Motor neuron (in vitro differentiated cells): ENCODE data around the gene SLC22A1. TPM values are rescaled to one million over a fixed set of nuclear protein-coding genes. Genes with fewer than 3 reads are reported as not detected.
"Not testable (repeated sequence)": the region's sequence is repeated elsewhere in the genome, so short reads cannot be mapped to it uniquely, and the experiment has no call there.

Experiments
- ATAC-seq, 8 experiments: fragments of 200-7000 bp; cut with Tn5 transposase; replicated peaks in 6 of 8; 2 replicates each; pipeline ENCODE4 v1.8.0; 2021; ENCODE audit warnings: mild to moderate bottlenecking in 8 of 8, moderate library complexity in 8 of 8
- H3K27ac ChIP-seq, 2 donors: fragments of 250-450 bp; sonication (Bioruptor Pico); 2 replicates each; pipeline ENCODE4 v1.9.0; 2021; ENCODE audit warnings: antibody characterized with exemption in 2 of 2, mild to moderate bottlenecking in 2 of 2, moderate library complexity in 1 of 2
- H3K4me1 ChIP-seq, 2 donors: fragments of 250-450 bp; sonication (Bioruptor Pico); replicated peaks in 1 of 2; 2 replicates each; pipeline ENCODE4 v1.6.1; 2021; ENCODE audit warnings: antibody characterized with exemption in 2 of 2, mild to moderate bottlenecking in 2 of 2, moderate library complexity in 1 of 2
- H3K4me3 ChIP-seq, 5 donors: fragments of 250-450 bp; sonication (Bioruptor Pico); 2 replicates each; pipeline ENCODE4 v1.9.0; 2021; ENCODE audit warnings: antibody characterized with exemption in 5 of 5, mild to moderate bottlenecking in 5 of 5, moderate library complexity in 4 of 5
- WGBS, 10 experiments: fragments of 450-650 bp; shearing (Covaris generic); methylation state at CpG; one replicate each; pipeline ENCODE4 v1.0.0; 2022; 5-methylcytosine and 5-hydroxymethylcytosine counted together
- in situ Hi-C, 9 experiments: fragments of 400-800 bp; cut with MboI; loops; one replicate each; pipeline ENCODE4 v1.15.0; 2021; ENCODE audit warnings: low sequenced_read_pairs in 9 of 9, low pct_unique_long_range_greater_than_20kb in 2 of 9; ENCODE audit not compliant: unreplicated experiment in 9 of 9
- total RNA-seq, 8 experiments: library from RNA; unstranded; fragments of 300-600 nt; gene quantifications; 2 replicates each; pipeline versions ENCODE4 v1.2.3 to v1.2.4, GENCODE V29; 2022

Gene SLC22A1
- total RNA-seq, 8 experiments from 2014 or later, result 0.11 to 5.1 (median 1.1) TPM; not detected in 1

DNA sequence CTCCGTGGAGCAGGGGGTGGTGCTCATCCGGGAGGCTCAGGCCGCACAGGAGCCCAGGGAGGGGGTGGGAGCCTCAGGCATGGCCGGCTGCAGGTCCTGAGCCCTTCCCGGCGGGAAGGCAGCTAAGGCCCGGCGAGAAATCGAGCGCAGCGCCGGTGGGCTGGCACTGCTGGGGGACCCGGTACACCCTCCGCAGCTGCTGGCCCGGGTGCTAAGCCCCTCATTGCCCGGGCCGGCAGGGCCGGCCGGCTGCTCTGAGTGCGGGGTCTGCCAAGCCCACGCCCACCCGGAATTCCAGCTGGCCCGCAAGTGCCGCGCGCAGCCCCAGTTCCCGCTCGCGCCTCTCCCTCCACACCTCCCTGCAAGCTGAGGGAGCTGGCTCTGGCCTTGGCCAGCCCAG is 7.1 kb upstream of the SLC22A1 start:
- not testable (repeated sequence) for H3K4me3 ChIP-seq, H3K27ac ChIP-seq, H3K4me1 ChIP-seq, ATAC-seq
- in situ Hi-C loops, result loop anchor here in 2 of 9 experiments (25.0 kb wide), 1 partner anchor 348 kb away; no protein-coding TSS in a partner anchor
- WGBS, 10 experiments, result 81 to 100% methylated on average over 2 to 4 of the region's 29 CpGs; no CpG with 5 or more reads in 8 of the 10 experiments

GRCh38 chr6:160115421-160115820 is 6.2 kb upstream of the SLC22A1 start:
- H3K4me1 ChIP-seq, result no peaks in the 10 kb centered on the region
- no peak for ATAC-seq
- 80 to 100% (median 100%) methylated on average over 1 to 2 of the region's 3 CpGs; no CpG with 5 or more reads in 4 of the 10 experiments for WGBS, 10 experiments
- no peak overlapping the region for H3K27ac ChIP-seq
- H3K4me3 ChIP-seq, result no peak overlapping the region
- in situ Hi-C loops, result loop anchor here in 2 of 9 experiments (25.0 kb wide), 1 partner anchor 347 kb away; no protein-coding TSS in a partner anchor

GRCh38 chr6:160116411-160116810 is 5.2 kb upstream of the SLC22A1 start:
- no peaks in the 10 kb centered on the region for H3K4me1 ChIP-seq
- no peak overlapping the region for H3K4me3 ChIP-seq
- ATAC-seq, result no peak
- H3K27ac ChIP-seq, result no peak overlapping the region
- in situ Hi-C loops, result loop anchor here in 2 of 9 experiments (25.0 kb wide), 1 partner anchor 346 kb away; no protein-coding TSS in a partner anchor
- WGBS, 10 experiments, result 100% methylated on average over 1 of the region's 2 CpGs; no CpG with 5 or more reads in 8 of the 10 experiments

- 57 to 100% (median 95%) methylated on average over 1 to 4 of the region's 6 CpGs; no CpG with 5 or more reads in 4 of the 10 experiments for WGBS, 10 experiments
- no peaks in the 10 kb centered on the region for H3K4me1 ChIP-seq
- no peak overlapping the region for H3K27ac ChIP-seq
- in situ Hi-C loops, result loop anchor here in 2 of 9 experiments (25.0 kb wide), 1 partner anchor 345 kb away; no protein-coding TSS in a partner anchor
- peak in 5 of 8 experiments; percentile 15 to 91 (median 51) for ATAC-seq
- H3K4me3 ChIP-seq, result no peak overlapping the region
These were observed 4.5 kb upstream of the SLC22A1 start for GRCh38 chr6:160117137-160117536.

DNA sequence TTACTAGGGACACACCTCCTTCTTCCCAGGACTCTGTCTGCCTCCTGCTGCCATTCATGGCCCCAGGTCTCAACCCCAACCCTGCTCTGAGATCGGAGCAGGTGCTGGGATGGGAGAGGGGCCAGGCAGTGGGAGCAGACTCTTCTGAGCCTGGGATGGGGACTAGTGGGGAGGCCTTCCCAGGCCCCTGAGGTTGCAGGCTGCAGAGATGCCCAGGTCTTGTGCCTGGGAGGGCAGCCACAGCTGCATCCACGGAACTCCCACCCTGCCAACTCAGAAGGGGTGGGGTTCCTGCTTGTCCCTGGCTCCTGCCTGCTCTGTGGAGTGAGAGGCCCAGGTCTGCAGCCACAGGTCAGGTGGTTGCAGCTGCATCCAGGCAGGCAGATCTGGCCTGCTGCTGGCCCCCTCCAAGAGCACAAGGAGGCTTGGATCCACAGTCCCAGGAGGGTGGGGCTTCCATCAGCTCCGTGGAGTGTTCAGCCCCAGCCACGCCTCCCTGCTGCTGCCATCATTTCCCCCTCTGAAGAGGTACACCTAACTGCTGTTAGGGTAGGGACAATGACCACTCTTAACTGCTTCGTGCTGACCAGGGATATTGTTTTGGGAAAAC is 2.9 kb upstream of the SLC22A1 start:
- H3K27ac ChIP-seq, result no peak overlapping the region
- H3K4me3 ChIP-seq, result no peak overlapping the region
- peak in 6 of 8 experiments; percentile 41 to 95 (median 45) for ATAC-seq
- WGBS, 10 experiments, result 50 to 100% (median 88%) methylated on average over 1 to 4 of the region's 5 CpGs; no CpG with 5 or more reads in 3 of the 10 experiments
- no peaks in the 10 kb centered on the region for H3K4me1 ChIP-seq
- in situ Hi-C loops, result loop anchor here in 2 of 9 experiments (25.0 kb wide), 1 partner anchor 344 kb away; no protein-coding TSS in a partner anchor

DNA sequence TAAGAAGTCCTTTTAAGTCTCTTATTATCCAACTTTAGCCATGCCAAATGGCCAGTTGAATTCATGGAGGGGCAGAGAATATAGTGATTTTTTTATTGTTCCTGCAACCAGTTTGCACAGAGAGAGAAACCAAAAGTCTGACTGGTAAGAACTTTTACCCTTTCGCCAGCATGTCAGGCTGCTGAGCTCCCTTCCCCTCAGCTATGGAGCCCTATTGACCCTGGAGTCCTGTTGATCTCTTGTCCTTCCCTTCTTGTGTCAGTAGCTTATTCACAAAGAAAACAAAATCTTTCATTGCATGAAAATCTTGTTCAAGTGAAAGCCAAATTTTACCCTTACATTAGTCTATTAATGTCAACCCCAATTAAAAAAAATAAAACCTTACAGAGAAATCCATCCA is 1.5 kb upstream of the SLC22A1 start:
- no peak overlapping the region for H3K4me3 ChIP-seq
- no peaks in the 10 kb centered on the region for H3K4me1 ChIP-seq
- ATAC-seq, result no peak
- in situ Hi-C loops, result loop anchor here in 2 of 9 experiments (25.0 kb wide), 1 partner anchor 342 kb away; no protein-coding TSS in a partner anchor
- 82 to 100% (median 100%) methylated on average over 1 of the region's 1 CpG; no CpG with 5 or more reads in 3 of the 10 experiments for WGBS, 10 experiments
- H3K27ac ChIP-seq, result no peak overlapping the region

GRCh38 chr6:160121981-160122380 is 366 bp downstream of the SLC22A1 start:
- ATAC-seq, result no peak
- Histone ChIP-seq H3K27ac (no peak overlapping the region), H3K4me1 (no peaks in the 10 kb centered on the region), H3K4me3 (no peak overlapping the region)
- in situ Hi-C loops, result loop anchor here in 2 of 9 experiments (25.0 kb wide), 1 partner anchor 340 kb away; no protein-coding TSS in a partner anchor
- WGBS, 10 experiments, result 87 to 98% methylated on average over 3 to 9 of the region's 14 CpGs; no CpG with 5 or more reads in 8 of the 10 experiments

- no peak overlapping the region for H3K4me3 ChIP-seq
- in situ Hi-C loops, result loop anchor here in 2 of 9 experiments (25.0 kb wide), 1 partner anchor 340 kb away; no protein-coding TSS in a partner anchor
- 68 to 100% (median 88%) methylated on average over 1 to 4 of the region's 5 CpGs; no CpG with 5 or more reads in 5 of the 10 experiments for WGBS, 10 experiments
- ATAC-seq, result no peak
- no peaks in the 10 kb centered on the region for H3K4me1 ChIP-seq
- H3K27ac ChIP-seq, result no peak overlapping the region
These were observed 1.1 kb downstream of the SLC22A1 start for GRCh38 chr6:160122744-160123143.

GRCh38 chr6:160124007-160124406 is 2.4 kb downstream of the SLC22A1 start:
- H3K4me1 ChIP-seq, result no peaks in the 10 kb centered on the region
- ATAC-seq, result no peak
- 60 to 100% (median 89%) methylated on average over 1 to 2 of the region's 2 CpGs; no CpG with 5 or more reads in 3 of the 10 experiments for WGBS, 10 experiments
- H3K4me3 ChIP-seq, result no peak overlapping the region
- no peak overlapping the region for H3K27ac ChIP-seq
- in situ Hi-C loops, result loop anchor here in 2 of 9 experiments (25.0 kb wide), 1 partner anchor 338 kb away; no protein-coding TSS in a partner anchor

DNA sequence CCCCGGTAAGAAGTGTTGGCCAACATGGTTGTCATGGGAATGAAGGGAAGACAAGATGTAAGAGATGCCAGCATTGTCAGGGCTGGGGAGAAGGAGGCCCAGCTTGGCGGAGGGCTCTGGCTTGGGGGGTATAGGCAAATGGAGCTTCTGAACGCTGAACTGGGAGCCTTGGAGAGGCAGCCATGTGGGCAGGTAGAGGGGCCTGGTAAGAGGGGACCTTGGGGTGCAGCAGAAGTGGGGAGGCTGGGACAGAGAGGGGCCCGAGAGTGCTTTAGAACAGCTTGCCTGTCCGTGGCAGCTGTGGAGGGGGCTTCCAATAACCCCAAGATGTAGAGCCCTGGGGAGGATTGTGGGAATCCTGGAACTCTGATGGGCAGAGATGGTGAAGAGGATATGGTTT is 3.0 kb downstream of the SLC22A1 start:
- in situ Hi-C loops, result loop anchor here in 5 of 9 experiments (25.0 kb wide), 1 partner anchor 338 kb away; no protein-coding TSS in a partner anchor
- Histone ChIP-seq H3K4me1 (no peaks in the 10 kb centered on the region), H3K27ac (no peak overlapping the region), H3K4me3 (no peak overlapping the region)
- 67 to 100% (median 79%) methylated on average over 1 to 3 of the region's 5 CpGs; no CpG with 5 or more reads in 5 of the 10 experiments for WGBS, 10 experiments
- ATAC-seq, result no peak

- H3K4me1 ChIP-seq, H3K27ac ChIP-seq, H3K4me3 ChIP-seq, ATAC-seq: not testable (repeated sequence)
- WGBS, 10 experiments, result 80 to 100% (median 83%) methylated on average over 1 to 3 of the region's 5 CpGs; no CpG with 5 or more reads in 5 of the 10 experiments
- in situ Hi-C loops, result loop anchor here in 3 of 9 experiments (25.0 kb wide), 1 partner anchor 337 kb away; no protein-coding TSS in a partner anchor
These were observed 3.5 kb downstream of the SLC22A1 start for GRCh38 chr6:160125105-160125504.

DNA sequence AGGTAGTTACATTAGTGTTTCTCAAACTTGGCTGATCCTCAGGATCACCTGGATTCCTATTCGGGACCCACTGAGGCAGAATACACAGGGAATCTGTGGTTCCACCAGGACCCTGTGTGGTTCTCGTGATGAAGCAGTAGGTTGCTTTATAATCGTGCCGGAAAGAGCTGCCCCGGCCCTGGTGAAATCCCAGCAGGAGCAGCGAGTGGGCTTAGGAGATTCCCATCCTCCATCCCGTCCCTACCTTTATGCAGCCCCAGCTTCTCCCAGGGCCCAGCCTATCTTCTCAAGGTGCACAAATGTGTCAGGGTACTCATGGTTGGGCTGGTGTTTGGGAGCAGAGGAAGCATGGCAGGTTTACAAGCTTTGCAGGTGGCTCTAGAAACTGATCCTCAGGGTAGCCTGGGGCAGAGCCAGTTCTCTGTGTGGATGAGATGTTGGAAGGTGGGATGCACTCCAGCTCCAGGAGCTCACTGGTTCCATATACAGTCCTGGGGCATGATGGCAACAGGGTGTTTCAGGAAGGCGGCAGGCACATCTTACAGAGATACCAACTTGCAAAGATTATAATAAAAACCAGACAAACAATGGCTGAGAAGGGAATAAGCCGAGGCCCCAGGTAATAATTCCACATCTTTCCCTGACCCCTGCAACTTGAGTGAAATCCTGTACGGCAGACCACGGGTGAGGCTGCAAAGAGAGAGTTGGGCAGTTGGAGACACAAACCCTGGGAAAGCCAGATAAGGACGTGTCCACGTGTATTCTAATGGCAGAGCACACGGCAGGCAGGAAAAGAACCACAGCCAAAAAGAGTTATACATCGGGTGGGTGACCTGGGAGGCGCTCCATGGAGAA is 5.9 kb downstream of the SLC22A1 start:
- Histone ChIP-seq H3K4me1 (peaks cover 0 to 2% of the 10 kb centered on the region in 2 donors), H3K27ac (no peak overlapping the region), H3K4me3 (no peak overlapping the region)
- in situ Hi-C loops, result loop anchor here in 3 of 9 experiments (25.0 kb wide), 1 partner anchor 335 kb away; no protein-coding TSS in a partner anchor
- ATAC-seq, result no peak
- WGBS, 10 experiments, result 65 to 100% (median 90%) methylated on average over 1 to 11 of the region's 16 CpGs; no CpG with 5 or more reads in 2 of the 10 experiments
